ENCODE results near the gene KCNJ4. TPM values are rescaled to one million over a fixed set of nuclear protein-coding genes. Genes with fewer than 3 reads are reported as not detected.

The KCNJ4 gene
- polyA plus RNA-seq, 1 donor (not counting 4 experiments of a cell fraction or from before 2014, with no cell fraction given): not detected

DNA sequence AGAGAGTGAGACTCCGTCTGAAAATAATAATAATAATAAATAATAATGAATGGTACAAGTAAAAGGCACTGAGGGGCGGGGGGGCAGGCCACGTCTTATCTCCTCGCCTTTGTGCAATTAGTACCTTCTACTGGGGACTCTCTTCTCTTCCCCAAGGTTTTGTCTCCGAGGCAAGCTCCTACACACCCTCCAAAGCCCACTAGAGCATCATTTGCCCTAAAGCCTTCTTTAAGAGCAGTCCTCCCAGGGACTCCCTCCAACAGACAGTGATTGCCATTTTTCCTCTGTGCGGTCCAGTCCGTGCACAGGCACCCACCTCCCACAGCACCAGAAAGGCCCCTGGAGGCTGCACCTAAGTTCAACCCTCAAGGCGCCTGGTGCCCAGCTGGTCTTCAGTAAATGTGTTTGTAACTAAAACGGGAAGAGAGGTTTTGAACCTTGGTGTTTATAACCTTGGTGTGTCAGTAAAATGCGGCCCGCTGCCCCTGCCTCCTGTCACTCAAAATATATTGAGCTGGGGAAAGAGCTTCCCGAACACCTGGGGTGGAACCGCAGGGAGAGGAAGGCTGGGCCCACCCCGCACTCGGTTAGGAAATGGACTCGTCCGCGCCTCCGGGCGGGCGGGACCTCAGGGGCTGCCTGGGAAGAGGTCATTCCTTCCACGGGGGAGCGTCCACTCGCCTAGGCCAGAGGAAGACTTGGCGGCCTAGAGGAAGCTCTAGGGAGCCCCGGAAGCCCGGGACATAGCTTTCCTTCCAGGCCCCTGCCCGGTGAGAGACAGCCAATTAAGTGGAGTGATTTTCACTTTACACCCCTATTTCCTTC lies 8.2 kb upstream of the KCNJ4 start:
- H3K4me2 ChIP-seq (ENCODE audit: control insufficient read depth, extremely low read depth, insufficient read depth, low read depth, low read length): no peak overlapping the region
- dilution Hi-C loops (cut with MboI; ENCODE audit: extremely low pct_ligation_motif_present, low sequenced_read_pairs): no loop called here

DNA sequence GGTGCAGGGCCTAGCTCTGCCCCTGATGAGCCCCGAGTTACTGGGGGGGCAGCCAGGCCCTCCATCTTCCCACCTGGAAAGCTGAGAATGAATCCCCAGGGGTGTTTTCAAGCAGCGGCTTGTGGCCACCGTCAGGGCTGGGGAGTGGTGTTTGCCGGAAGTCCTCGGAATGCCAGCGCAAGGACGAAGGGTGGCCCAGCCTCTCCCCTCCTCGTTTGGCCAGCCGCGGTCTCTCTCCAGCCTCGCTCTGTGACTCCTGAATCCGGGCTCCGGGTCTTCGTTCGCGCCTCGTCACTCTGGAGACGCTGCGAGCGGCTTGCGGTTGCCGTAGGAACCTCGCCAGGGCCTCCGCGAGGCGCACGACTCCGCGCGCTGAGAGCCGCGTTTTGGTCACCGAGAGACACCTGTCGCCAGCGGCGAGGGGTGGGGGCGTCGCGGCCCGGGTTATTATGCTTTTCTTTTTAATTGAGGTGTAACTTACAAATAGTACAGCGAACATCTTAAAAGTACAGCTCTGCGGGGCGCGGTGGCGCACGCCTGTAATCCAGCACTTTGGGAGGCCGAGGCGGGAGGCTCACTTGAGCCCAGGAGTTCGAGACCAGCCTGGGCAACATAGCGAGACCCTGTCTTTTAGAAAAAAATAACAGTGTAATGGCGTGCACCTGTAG lies 6.5 kb upstream of the KCNJ4 start:
- dilution Hi-C loops (cut with MboI; ENCODE audit: extremely low pct_ligation_motif_present, low sequenced_read_pairs): no loop called here
- FAIRE-seq: no peak

More for the DNA sequence above, 8.2 kb upstream of the KCNJ4 start:
- no peaks in the 10 kb centered on the region for H3K79me2 ChIP-seq (ENCODE audit: control insufficient read depth, insufficient read depth, low read length)
- no peak overlapping the region for H2AFZ ChIP-seq (ENCODE audit: control insufficient read depth, low read length)
- no peak overlapping the region for H3K4me3 ChIP-seq (ENCODE audit: control insufficient read depth in 2 of 3, extremely low read depth in 1 of 3, insufficient read depth in 2 of 3, low read depth in 1 of 3, low read length in 3 of 3)
- no peak overlapping the region for H3K27ac ChIP-seq (ENCODE audit: control insufficient read depth, insufficient read depth, low read length)
- no peak for TF ChIP-seq EZH2 (IDR thresholded peaks at IDR 0.05; ENCODE audit: low read length)
- TF ChIP-seq, protein P1, sequence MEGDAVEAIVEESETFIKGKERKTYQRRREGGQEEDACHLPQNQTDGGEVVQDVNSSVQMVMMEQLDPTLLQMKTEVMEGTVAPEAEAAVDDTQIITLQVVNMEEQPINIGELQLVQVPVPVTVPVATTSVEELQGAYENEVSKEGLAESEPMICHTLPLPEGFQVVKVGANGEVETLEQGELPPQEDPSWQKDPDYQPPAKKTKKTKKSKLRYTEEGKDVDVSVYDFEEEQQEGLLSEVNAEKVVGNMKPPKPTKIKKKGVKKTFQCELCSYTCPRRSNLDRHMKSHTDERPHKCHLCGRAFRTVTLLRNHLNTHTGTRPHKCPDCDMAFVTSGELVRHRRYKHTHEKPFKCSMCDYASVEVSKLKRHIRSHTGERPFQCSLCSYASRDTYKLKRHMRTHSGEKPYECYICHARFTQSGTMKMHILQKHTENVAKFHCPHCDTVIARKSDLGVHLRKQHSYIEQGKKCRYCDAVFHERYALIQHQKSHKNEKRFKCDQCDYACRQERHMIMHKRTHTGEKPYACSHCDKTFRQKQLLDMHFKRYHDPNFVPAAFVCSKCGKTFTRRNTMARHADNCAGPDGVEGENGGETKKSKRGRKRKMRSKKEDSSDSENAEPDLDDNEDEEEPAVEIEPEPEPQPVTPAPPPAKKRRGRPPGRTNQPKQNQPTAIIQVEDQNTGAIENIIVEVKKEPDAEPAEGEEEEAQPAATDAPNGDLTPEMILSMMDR (optimal IDR thresholded peaks at IDR 0.05 in 1 of 3, IDR thresholded peaks at IDR 0.05 in 1 of 3, conservative IDR thresholded peaks at IDR 0.05 in 1 of 3; ENCODE audit: extremely low read depth in 1 of 3, insufficient read depth in 2 of 3, low read length in 3 of 3): no peak
- no peaks in the 10 kb centered on the region for H3K9me3 ChIP-seq (ENCODE audit: control insufficient read depth, low read depth, low read length)
- no peaks in the 10 kb centered on the region for H3K9me1 ChIP-seq (ENCODE audit: control insufficient read depth, extremely low read depth, insufficient read depth, low read length)
- peaks cover 16% of the 10 kb centered on the region for H3K4me1 ChIP-seq (ENCODE audit: control insufficient read depth, extremely low read depth, insufficient read depth, low read length)
- DNase-seq (ENCODE audit: low read depth, low spot score): no peak
- FAIRE-seq: no peak
- H4K20me1 ChIP-seq (ENCODE audit: control insufficient read depth, extremely low read depth, insufficient read depth, low read length): peaks cover 2% of the 10 kb centered on the region
- no peaks in the 10 kb centered on the region for H3K36me3 ChIP-seq (ENCODE audit: control insufficient read depth in 2 of 2, extremely low read depth in 1 of 2, insufficient read depth in 2 of 2, low read length in 2 of 2)
- peaks cover 57% of the 10 kb centered on the region for H3K27me3 ChIP-seq (ENCODE audit: control insufficient read depth, extremely low read depth, insufficient read depth, low read length)
- no peak overlapping the region for H3K9ac ChIP-seq (ENCODE audit: control insufficient read depth, extremely low read depth, insufficient read depth, low read length)

More for the DNA sequence above, 6.5 kb upstream of the KCNJ4 start:
- H3K79me2 ChIP-seq (ENCODE audit: control insufficient read depth, insufficient read depth, low read length): no peaks in the 10 kb centered on the region
- H3K9me3 ChIP-seq (ENCODE audit: control insufficient read depth, low read depth, low read length): no peaks in the 10 kb centered on the region
- H3K36me3 ChIP-seq (ENCODE audit: control insufficient read depth in 2 of 2, extremely low read depth in 1 of 2, insufficient read depth in 2 of 2, low read length in 2 of 2): no peaks in the 10 kb centered on the region
- H4K20me1 ChIP-seq (ENCODE audit: control insufficient read depth, extremely low read depth, insufficient read depth, low read length): peaks cover 2% of the 10 kb centered on the region
- H3K9me1 ChIP-seq (ENCODE audit: control insufficient read depth, extremely low read depth, insufficient read depth, low read length): no peaks in the 10 kb centered on the region
- H3K27ac ChIP-seq (ENCODE audit: control insufficient read depth, insufficient read depth, low read length): no peak overlapping the region
- no peak overlapping the region for H3K9ac ChIP-seq (ENCODE audit: control insufficient read depth, extremely low read depth, insufficient read depth, low read length)
- H3K4me3 ChIP-seq (ENCODE audit: control insufficient read depth in 2 of 3, extremely low read depth in 1 of 3, insufficient read depth in 2 of 3, low read depth in 1 of 3, low read length in 3 of 3): peak overlapping the region in 1 of 3 experiments; percentile 23
- H3K27me3 ChIP-seq (ENCODE audit: control insufficient read depth, extremely low read depth, insufficient read depth, low read length): peaks cover 68% of the 10 kb centered on the region
- no peak for DNase-seq (ENCODE audit: low read depth, low spot score)
- no peak overlapping the region for H2AFZ ChIP-seq (ENCODE audit: control insufficient read depth, low read length)
- H3K4me2 ChIP-seq (ENCODE audit: control insufficient read depth, extremely low read depth, insufficient read depth, low read depth, low read length): peak overlapping the region; percentile 59
- peaks cover 16% of the 10 kb centered on the region for H3K4me1 ChIP-seq (ENCODE audit: control insufficient read depth, extremely low read depth, insufficient read depth, low read length)
- no peak for TF ChIP-seq EZH2 (IDR thresholded peaks at IDR 0.05; ENCODE audit: low read length)
- TF ChIP-seq, protein P1 (optimal IDR thresholded peaks at IDR 0.05 in 1 of 3, IDR thresholded peaks at IDR 0.05 in 1 of 3, conservative IDR thresholded peaks at IDR 0.05 in 1 of 3; ENCODE audit: extremely low read depth in 1 of 3, insufficient read depth in 2 of 3, low read length in 3 of 3): no peak
